Body of pancreas (tissue), 4 donors: ENCODE results near the gene DNAI1. TPM values are rescaled to one million over a fixed set of nuclear protein-coding genes. Genes with fewer than 3 reads are reported as not detected.
"Not testable (repeated sequence)": the region's sequence is repeated elsewhere in the genome, so short reads cannot be mapped to it uniquely, and the experiment has no call there.

Experiments
- ATAC-seq: fragments of 150-250 bp; one replicate; pipeline ENCODE4 v1.9.1; 2016
- DNase-seq, 4 donors: peaks; one replicate each; pipeline ENCODE4 v3.0.0-alpha.2; 2019
- H3K27ac ChIP-seq, 4 donors: fragments of 200-600 bp; sonication (generic); 1 replicate in 3 of 4; 2 replicates in 1 of 4; pipeline versions ENCODE4 v1.5.1 to v1.6.1; 2016 to 2019; ENCODE audit warnings: mild to moderate bottlenecking in 1 of 4, mixed read lengths in 1 of 4, moderate library complexity in 1 of 4
- H3K27me3 ChIP-seq, 2 donors: fragments of 200-600 bp; sonication (generic); one replicate each; pipeline ENCODE4 v1.6.0; 2016; ENCODE audit warnings: mild to moderate bottlenecking in 1 of 2
- H3K36me3 ChIP-seq, 2 donors: fragments of 200-600 bp; sonication (generic); replicated peaks in 1 of 2; 2 replicates each; pipeline ENCODE4 v1.5.1; 2016; ENCODE audit warnings: low read depth in 2 of 2; ENCODE audit not compliant: insufficient read depth in 1 of 2
- H3K4me1 ChIP-seq: fragments of 200-600 bp; sonication (generic); one replicate; pipeline ENCODE4 v1.6.0; 2016
- H3K4me3 ChIP-seq, 2 donors: fragments of 200-600 bp; sonication (generic); 1 replicate in 1 of 2; 2 replicates in 1 of 2; pipeline ENCODE4 v1.5.1; 2016 to 2019
- H3K9me3 ChIP-seq, 3 donors: fragments of 200-600 bp; sonication (generic); 1 replicate in 2 of 3; 2 replicates in 1 of 3; pipeline ENCODE4 v1.5.1; 2016
- CTCF ChIP-seq, 7 experiments: fragments of 450-650 bp in 4 of 7; fragments of 200-600 bp in 3 of 7; sonication (generic) in 3 of 7; IDR thresholded peaks; one replicate each; pipeline ENCODE4 v1.5.1; 2016 to 2019; ENCODE audit warnings: antibody characterized with exemption in 7 of 7
- POLR2A ChIP-seq, 3 donors: fragments of 450-650 bp; IDR thresholded peaks; one replicate each; pipeline ENCODE4 v1.6.1; 2016; ENCODE audit warnings: antibody characterized with exemption in 3 of 3, mild to moderate bottlenecking in 2 of 3
- WGBS, 2 donors: methylation state at CpG; one replicate each; pipeline ENCODE4 v1.1.5; 2017; 5-methylcytosine and 5-hydroxymethylcytosine counted together
- intact Hi-C: fragments of 100-400 bp; cut with DNase I; formaldehyde crosslinking; loops from one replicate; pipeline ENCODE4 v1.15.1; 2023
- total RNA-seq, 2 donors: library from RNA; depleted of rRNA; stranded (reverse); fragments of >200 nt; gene quantifications; one replicate each; pipeline ENCODE4 v1.1.0, GENCODE V29; 2016

Gene DNAI1
- total RNA-seq, 2 donors from 2014 or later, result 0.99 to 2.1 TPM

DNA sequence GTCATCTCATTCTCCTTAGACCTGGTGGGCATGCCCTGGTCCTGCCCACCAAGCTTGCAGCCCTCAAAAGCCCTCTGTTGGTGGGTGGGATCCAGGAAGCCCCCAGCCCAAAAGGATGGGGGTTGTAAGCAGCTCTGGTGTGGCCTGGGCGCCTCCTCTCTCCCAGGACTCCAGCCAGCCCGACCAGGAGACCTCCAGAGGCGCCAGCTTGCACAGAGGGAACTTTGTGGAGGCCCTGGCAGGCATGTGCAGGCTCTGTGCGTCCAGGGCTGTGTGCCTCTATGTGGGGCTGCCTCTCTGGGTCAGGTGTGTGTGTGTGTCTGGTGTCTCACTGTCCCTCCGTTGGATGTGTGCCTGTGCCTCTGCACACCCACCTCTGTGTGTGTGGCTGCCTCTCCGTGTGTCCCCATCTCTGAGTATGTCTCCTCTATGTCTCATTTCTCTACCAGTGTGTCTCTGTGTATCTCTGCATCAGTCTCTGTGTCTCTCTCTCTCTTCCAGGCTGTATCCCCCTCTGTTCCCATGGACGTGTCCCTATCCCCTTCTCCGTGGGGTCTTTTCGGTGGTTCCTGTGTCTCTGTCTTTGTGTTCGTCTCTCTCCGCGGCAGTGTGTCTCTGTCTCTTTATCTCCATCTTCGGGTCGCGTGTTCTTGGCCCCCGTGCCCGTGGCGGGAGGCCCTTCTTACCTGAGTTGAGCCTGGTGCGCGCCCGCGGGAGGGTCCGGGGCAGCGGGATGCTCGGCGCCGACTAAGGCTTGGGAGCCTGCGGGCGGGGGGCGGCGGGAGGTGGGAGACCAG is 63.7 kb downstream of the DNAI1 start:
- intact Hi-C loops, result no loop called here
- Histone ChIP-seq H3K4me1 (peaks cover 11% of the 10 kb centered on the region), H3K27ac (peak overlapping the region in 1 of 4 donors; percentile 34), H3K4me3 (no peak overlapping the region), H3K27me3 (no peaks in the 10 kb centered on the region), H3K9me3 (no peaks in the 10 kb centered on the region), H3K36me3 (no peaks in the 10 kb centered on the region)
- WGBS, 2 donors, result 16 to 17% methylated on average over 18 to 31 of the region's 31 CpGs
- no peak for ATAC-seq
- TF ChIP-seq CTCF (IDR thresholded peaks at IDR 0.05), result no peak
- TF ChIP-seq POLR2A (IDR thresholded peaks at IDR 0.05), result no peak
- peak in 1 of 4 donors; percentile 26 for DNase-seq

- TF ChIP-seq CTCF (IDR thresholded peaks at IDR 0.05), result peak in 2 of 7 experiments; percentile 16 to 41
- peak in 1 of 3 donors; percentile 19 for TF ChIP-seq POLR2A (IDR thresholded peaks at IDR 0.05)
- ATAC-seq (peak; percentile 99), DNase-seq (peak; percentile 90 to 92 (median 92))
- intact Hi-C loops, result no loop called here
- H3K4me1 ChIP-seq, result peaks cover 11% of the 10 kb centered on the region
- H3K27me3 ChIP-seq, result no peaks in the 10 kb centered on the region
- no peaks in the 10 kb centered on the region for H3K9me3 ChIP-seq
- no peaks in the 10 kb centered on the region for H3K36me3 ChIP-seq
- WGBS, 2 donors, result 6 to 43% methylated on average over 4 to 56 of the region's 63 CpGs
- H3K4me3 ChIP-seq, result no peak within 1 kb of the TSS
- peak within 1 kb of the TSS in 2 of 4 donors; percentile 25 to 34 for H3K27ac ChIP-seq
Measured at GRCh38 chr9:34522971-34523797, 64.6 kb downstream of the DNAI1 start, which contains the start of gene ENHO. ENHO (minus strand) TSS chr9:34522990; CDS start chr9:34521695, 1,295 bp downstream.

DNA sequence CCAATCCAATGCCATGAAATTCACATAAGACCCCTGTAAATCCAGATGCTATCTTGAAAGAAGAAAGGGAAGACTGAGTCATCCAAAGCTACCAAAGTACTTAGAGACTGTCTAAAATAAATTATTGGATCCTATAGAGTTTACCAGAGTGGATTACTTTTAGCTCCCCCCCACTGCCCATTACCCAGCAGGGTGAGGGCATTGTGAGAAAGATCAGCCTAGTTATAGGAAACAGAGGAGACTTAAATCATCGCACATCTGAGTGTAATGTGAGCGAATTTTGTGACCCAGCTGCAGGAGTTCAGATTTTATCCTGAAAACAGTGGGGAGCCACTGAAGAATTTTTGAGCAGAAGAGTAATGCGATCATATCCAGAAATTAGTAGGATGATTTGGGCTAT is 65.7 kb downstream of the DNAI1 start:
- Histone ChIP-seq H3K36me3 (no peaks in the 10 kb centered on the region), H3K4me3 (no peak overlapping the region), H3K27ac (no peak overlapping the region), H3K27me3 (no peaks in the 10 kb centered on the region), H3K4me1 (peaks cover 11% of the 10 kb centered on the region), H3K9me3 (no peaks in the 10 kb centered on the region)
- DNase-seq, result no peak
- 80 to 93% methylated on average over 3 of the region's 3 CpGs for WGBS, 2 donors
- intact Hi-C loops, result no loop called here
- no peak for ATAC-seq
- no peak for TF ChIP-seq CTCF (IDR thresholded peaks at IDR 0.05)
- no peak for TF ChIP-seq POLR2A (IDR thresholded peaks at IDR 0.05)

DNA sequence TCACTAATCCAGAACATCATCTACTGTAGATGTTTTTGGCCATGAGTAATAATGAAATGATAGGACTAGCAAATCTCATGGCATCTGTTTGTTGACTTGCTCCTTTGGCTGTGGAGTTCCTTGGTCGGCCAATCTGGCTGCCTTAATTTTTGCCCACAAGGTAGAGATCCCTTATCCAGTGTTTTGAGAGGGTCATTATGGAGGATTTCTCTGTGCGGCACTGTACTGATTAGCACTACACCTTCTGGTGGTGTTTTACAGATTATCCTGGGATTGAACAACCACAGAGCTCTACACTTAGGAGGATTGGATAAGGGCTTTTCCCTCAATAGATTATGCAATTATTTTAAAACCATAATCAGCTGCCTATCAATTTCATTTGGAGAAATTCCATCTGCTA is 67.4 kb downstream of the DNAI1 start:
- Histone ChIP-seq H3K4me3 (no peak overlapping the region), H3K9me3 (no peaks in the 10 kb centered on the region), H3K36me3 (no peaks in the 10 kb centered on the region), H3K27me3 (no peaks in the 10 kb centered on the region), H3K4me1 (peaks cover 11% of the 10 kb centered on the region), H3K27ac (no peak overlapping the region)
- no peak for TF ChIP-seq POLR2A (IDR thresholded peaks at IDR 0.05)
- no peak for TF ChIP-seq CTCF (IDR thresholded peaks at IDR 0.05)
- no peak for ATAC-seq
- no peak for DNase-seq
- WGBS, 2 donors, result 58 to 69% methylated on average over 2 of the region's 2 CpGs
- intact Hi-C loops, result no loop called here

DNA sequence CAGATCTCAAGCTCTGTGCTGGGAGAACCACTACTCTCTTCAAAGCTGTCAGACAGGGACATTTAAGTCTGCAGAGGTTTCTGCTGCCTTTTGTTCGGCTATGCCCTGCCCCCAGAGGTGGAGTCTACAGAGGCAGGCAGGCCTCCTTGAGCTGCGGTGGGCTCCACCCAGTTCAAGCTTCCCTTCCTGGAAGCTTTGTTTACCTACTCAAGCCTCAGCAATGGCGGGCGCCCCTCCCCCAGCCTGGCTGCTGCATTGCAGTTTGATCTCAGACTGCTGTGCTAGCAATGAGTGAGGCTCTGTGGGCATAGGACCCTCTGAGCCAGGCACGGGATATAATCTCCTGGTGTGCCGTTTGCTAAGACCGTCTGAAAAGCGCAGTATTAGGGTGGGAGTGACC is 73.4 kb downstream of the DNAI1 start:
- H3K9me3 ChIP-seq, ATAC-seq, DNase-seq, intact Hi-C loops, H3K4me1 ChIP-seq, H3K27me3 ChIP-seq, H3K36me3 ChIP-seq, H3K27ac ChIP-seq, H3K4me3 ChIP-seq: not testable (repeated sequence)
- WGBS, 2 donors, result 68 to 84% methylated on average over 6 to 8 of the region's 8 CpGs
